ENCODE data around the gene CAMK2D. TPM values are rescaled to one million over a fixed set of nuclear protein-coding genes. Genes with fewer than 3 reads are reported as not detected.

Gene CAMK2D
- total RNA-seq, 1 donor, result 207 TPM

DNA sequence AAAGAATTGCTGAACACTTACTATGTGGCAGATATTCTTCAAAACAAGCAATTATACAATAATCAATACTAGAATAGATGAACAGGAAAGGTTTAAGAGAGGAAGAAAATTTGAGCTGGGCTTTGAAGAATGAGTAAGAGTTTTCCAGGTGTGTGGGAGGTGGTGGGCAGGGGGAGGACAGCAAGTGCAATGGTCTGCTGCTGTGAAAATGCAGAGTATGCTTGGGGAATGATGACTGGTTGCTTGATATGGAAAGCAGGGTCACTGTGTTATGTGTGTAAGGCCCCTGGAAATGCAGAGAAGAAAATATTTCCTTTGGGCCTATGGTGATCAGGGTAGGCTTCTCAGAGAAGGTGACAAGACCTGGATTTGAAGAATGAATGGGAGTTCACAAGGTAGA, 300.3 kb downstream of the CAMK2D start:
- DNase-seq (ENCODE audit: insufficient read length, low spot score, missing footprints), result no peak
- TF ChIP-seq, protein P1, sequence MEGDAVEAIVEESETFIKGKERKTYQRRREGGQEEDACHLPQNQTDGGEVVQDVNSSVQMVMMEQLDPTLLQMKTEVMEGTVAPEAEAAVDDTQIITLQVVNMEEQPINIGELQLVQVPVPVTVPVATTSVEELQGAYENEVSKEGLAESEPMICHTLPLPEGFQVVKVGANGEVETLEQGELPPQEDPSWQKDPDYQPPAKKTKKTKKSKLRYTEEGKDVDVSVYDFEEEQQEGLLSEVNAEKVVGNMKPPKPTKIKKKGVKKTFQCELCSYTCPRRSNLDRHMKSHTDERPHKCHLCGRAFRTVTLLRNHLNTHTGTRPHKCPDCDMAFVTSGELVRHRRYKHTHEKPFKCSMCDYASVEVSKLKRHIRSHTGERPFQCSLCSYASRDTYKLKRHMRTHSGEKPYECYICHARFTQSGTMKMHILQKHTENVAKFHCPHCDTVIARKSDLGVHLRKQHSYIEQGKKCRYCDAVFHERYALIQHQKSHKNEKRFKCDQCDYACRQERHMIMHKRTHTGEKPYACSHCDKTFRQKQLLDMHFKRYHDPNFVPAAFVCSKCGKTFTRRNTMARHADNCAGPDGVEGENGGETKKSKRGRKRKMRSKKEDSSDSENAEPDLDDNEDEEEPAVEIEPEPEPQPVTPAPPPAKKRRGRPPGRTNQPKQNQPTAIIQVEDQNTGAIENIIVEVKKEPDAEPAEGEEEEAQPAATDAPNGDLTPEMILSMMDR (IDR thresholded peaks at IDR 0.05; ENCODE audit: extremely low read depth, low read depth, low read length), result no peak
- H3K4me2 ChIP-seq (ENCODE audit: insufficient read depth, low read length), result no peak overlapping the region
- no peaks in the 10 kb centered on the region for H3K4me1 ChIP-seq (ENCODE audit: insufficient read depth, low read length)
- no peak overlapping the region for H2AFZ ChIP-seq (ENCODE audit: low read length)
- H3K79me2 ChIP-seq (ENCODE audit: insufficient read depth, low read length), result no peaks in the 10 kb centered on the region
- H3K27ac ChIP-seq (ENCODE audit: low read depth, low read length), result no peak overlapping the region
- peaks cover 70% of the 10 kb centered on the region for H3K36me3 ChIP-seq (ENCODE audit: insufficient read depth, low read length)
- H3K9me3 ChIP-seq (ENCODE audit: low read depth, low read length), result no peaks in the 10 kb centered on the region
- no peaks in the 10 kb centered on the region for H3K27me3 ChIP-seq (ENCODE audit: insufficient read depth, low read length)
- H4K20me1 ChIP-seq (ENCODE audit: insufficient read depth, low read length), result no peaks in the 10 kb centered on the region
- H3K4me3 ChIP-seq (ENCODE audit: insufficient read depth, low read length), result no peak overlapping the region

DNA sequence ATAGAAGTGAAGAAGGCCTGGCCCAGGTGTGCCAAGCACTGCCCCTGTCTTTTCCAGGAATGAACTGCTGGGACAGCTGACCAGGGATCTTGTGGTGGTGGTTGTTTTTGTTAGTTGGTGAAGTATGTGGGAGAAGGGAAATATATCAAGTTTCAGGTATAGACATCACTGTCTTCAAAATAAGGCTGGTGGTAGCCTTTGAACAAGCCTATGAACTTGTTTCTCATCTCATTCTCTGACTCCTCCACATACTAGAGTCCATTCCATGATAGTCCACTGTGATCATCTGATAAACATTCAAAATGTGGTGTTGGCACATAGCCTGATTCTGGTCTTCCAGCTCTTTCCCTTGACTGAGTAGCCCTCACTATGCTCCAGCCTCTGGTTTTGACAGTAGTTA, 303.7 kb downstream of the CAMK2D start:
- Histone ChIP-seq H4K20me1 (ENCODE audit: insufficient read depth, low read length) (no peaks in the 10 kb centered on the region), H3K36me3 (ENCODE audit: insufficient read depth, low read length) (peaks cover 61% of the 10 kb centered on the region), H3K27ac (ENCODE audit: low read depth, low read length) (no peak overlapping the region), H3K27me3 (ENCODE audit: insufficient read depth, low read length) (no peaks in the 10 kb centered on the region), H3K4me1 (ENCODE audit: insufficient read depth, low read length) (peaks cover 5% of the 10 kb centered on the region), H3K4me3 (ENCODE audit: insufficient read depth, low read length) (no peak overlapping the region), H2AFZ (ENCODE audit: low read length) (no peak overlapping the region), H3K9me3 (ENCODE audit: low read depth, low read length) (no peaks in the 10 kb centered on the region), H3K4me2 (ENCODE audit: insufficient read depth, low read length) (no peak overlapping the region), H3K79me2 (ENCODE audit: insufficient read depth, low read length) (no peaks in the 10 kb centered on the region)
- no peak for DNase-seq (ENCODE audit: insufficient read length, low spot score, missing footprints)
- TF ChIP-seq, protein P1 (IDR thresholded peaks at IDR 0.05; ENCODE audit: extremely low read depth, low read depth, low read length), result no peak

DNA sequence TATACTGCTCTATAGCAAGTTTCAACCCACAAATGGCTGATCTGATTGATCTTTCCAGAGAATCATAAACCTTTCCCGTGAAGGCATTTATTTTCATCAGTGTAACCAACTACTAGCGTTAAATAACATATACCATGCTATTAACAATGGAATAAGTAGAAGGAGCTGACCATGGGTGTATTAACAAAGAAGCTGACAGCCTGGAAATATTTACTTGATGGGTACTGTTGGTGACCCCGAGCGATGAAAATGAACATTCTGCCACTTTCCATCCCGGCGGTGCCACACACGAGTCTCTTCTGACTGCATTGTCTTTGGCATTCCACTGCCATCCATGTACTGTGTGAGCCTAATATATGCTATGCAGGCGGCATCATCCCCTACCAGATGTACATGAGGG, 304.4 kb downstream of the CAMK2D start:
- no peaks in the 10 kb centered on the region for H3K27me3 ChIP-seq (ENCODE audit: insufficient read depth, low read length)
- TF ChIP-seq, protein P1 (IDR thresholded peaks at IDR 0.05; ENCODE audit: extremely low read depth, low read depth, low read length), result no peak
- H3K36me3 ChIP-seq (ENCODE audit: insufficient read depth, low read length), result peaks cover 57% of the 10 kb centered on the region
- no peak overlapping the region for H2AFZ ChIP-seq (ENCODE audit: low read length)
- no peak overlapping the region for H3K4me2 ChIP-seq (ENCODE audit: insufficient read depth, low read length)
- H3K9me3 ChIP-seq (ENCODE audit: low read depth, low read length), result no peaks in the 10 kb centered on the region
- H3K4me1 ChIP-seq (ENCODE audit: insufficient read depth, low read length), result peaks cover 5% of the 10 kb centered on the region
- no peaks in the 10 kb centered on the region for H3K79me2 ChIP-seq (ENCODE audit: insufficient read depth, low read length)
- H4K20me1 ChIP-seq (ENCODE audit: insufficient read depth, low read length), result no peaks in the 10 kb centered on the region
- H3K4me3 ChIP-seq (ENCODE audit: insufficient read depth, low read length), result no peak overlapping the region
- no peak overlapping the region for H3K27ac ChIP-seq (ENCODE audit: low read depth, low read length)
- DNase-seq (ENCODE audit: insufficient read length, low spot score, missing footprints), result no peak

DNA sequence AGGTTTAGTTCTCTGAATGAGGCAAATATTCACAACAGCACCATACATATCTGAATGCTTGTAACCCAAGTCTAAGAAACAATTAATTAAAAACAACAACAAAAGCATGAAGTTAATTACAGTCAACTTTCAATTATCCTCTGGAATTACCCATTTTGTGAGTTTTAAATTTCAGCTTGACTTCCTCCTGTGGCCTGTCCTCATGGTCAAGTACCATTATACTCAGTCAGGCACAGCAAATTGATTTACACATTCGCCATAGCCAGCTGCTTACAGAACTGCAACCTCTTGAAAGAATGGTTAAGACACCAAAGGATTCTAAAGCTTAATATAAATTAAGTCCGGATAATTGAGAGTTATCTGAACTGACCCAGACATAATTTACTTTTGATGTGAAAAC, 306.5 kb downstream of the CAMK2D start:
- no peaks in the 10 kb centered on the region for H3K27me3 ChIP-seq (ENCODE audit: insufficient read depth, low read length)
- H2AFZ ChIP-seq (ENCODE audit: low read length), result no peak overlapping the region
- TF ChIP-seq, protein P1 (IDR thresholded peaks at IDR 0.05; ENCODE audit: extremely low read depth, low read depth, low read length), result no peak
- H3K36me3 ChIP-seq (ENCODE audit: insufficient read depth, low read length), result peaks cover 43% of the 10 kb centered on the region
- no peak overlapping the region for H3K4me3 ChIP-seq (ENCODE audit: insufficient read depth, low read length)
- no peaks in the 10 kb centered on the region for H3K79me2 ChIP-seq (ENCODE audit: insufficient read depth, low read length)
- H3K4me2 ChIP-seq (ENCODE audit: insufficient read depth, low read length), result no peak overlapping the region
- DNase-seq (ENCODE audit: insufficient read length, low spot score, missing footprints), result no peak
- no peaks in the 10 kb centered on the region for H4K20me1 ChIP-seq (ENCODE audit: insufficient read depth, low read length)
- no peaks in the 10 kb centered on the region for H3K9me3 ChIP-seq (ENCODE audit: low read depth, low read length)
- peaks cover 5% of the 10 kb centered on the region for H3K4me1 ChIP-seq (ENCODE audit: insufficient read depth, low read length)
- H3K27ac ChIP-seq (ENCODE audit: low read depth, low read length), result no peak overlapping the region

All from osteoblast (primary cell).